Measurements from ENCODE around the gene CCDC6.

Gene CCDC6

GRCh38 chr10:59774451-59774850 is 131.9 kb downstream of the CCDC6 start:
- TF ChIP-seq SP1 (IDR thresholded peaks at IDR 0.05) (no peak), SUZ12 (IDR thresholded peaks at IDR 0.05) (no peak), L3MBTL2 (conservative IDR thresholded peaks at IDR 0.05) (no peak), ARNT (IDR thresholded peaks at IDR 0.05) (no peak), NFRKB (IDR thresholded peaks at IDR 0.05) (no peak), ZNF384 (IDR thresholded peaks at IDR 0.05) (no peak), HDGF (IDR thresholded peaks at IDR 0.05; ENCODE audit: borderline replicate concordance) (no peak), ELF4 (IDR thresholded peaks at IDR 0.05) (no peak), LEF1 (IDR thresholded peaks at IDR 0.05; ENCODE audit: borderline replicate concordance) (no peak), TARDBP (IDR thresholded peaks at IDR 0.05) (no peak), FOXK2 (IDR thresholded peaks at IDR 0.05) (no peak), PKNOX1 (IDR thresholded peaks at IDR 0.05) (no peak), CTBP1 (IDR thresholded peaks at IDR 0.05; ENCODE audit: borderline replicate concordance) (no peak), FOXA1 (IDR thresholded peaks at IDR 0.05) (no peak), FOXM1 (IDR thresholded peaks at IDR 0.05; ENCODE audit: borderline replicate concordance) (no peak), BHLHE40 (IDR thresholded peaks at IDR 0.05; ENCODE audit: borderline replicate concordance) (no peak)
- ChIA-PET CTCF (interaction anchor here (1.6 kb wide), 1 partner anchor 65 kb away, joined by 3 read pairs; the partner anchor contains the start of gene SLC16A9), POLR2A (no interaction called here)
- no peak for DNase-seq (ENCODE audit: extremely low spot score)

- CTCF ChIA-PET, result no interaction called here
- POLR2A ChIA-PET, result no interaction called here
- no peak for DNase-seq (ENCODE audit: extremely low spot score)
- TF ChIP-seq SP1 (IDR thresholded peaks at IDR 0.05) (no peak), NFRKB (IDR thresholded peaks at IDR 0.05) (no peak), ELF4 (IDR thresholded peaks at IDR 0.05) (no peak), CTBP1 (IDR thresholded peaks at IDR 0.05; ENCODE audit: borderline replicate concordance) (no peak), PKNOX1 (IDR thresholded peaks at IDR 0.05) (no peak), SUZ12 (IDR thresholded peaks at IDR 0.05) (no peak), TARDBP (IDR thresholded peaks at IDR 0.05) (no peak), ARNT (IDR thresholded peaks at IDR 0.05) (no peak), FOXK2 (IDR thresholded peaks at IDR 0.05) (no peak)
These were observed 133.3 kb downstream of the CCDC6 start for GRCh38 chr10:59773088-59773487.

- ChIA-PET CTCF (no interaction called here), POLR2A (no interaction called here)
- TF ChIP-seq CTBP1 (IDR thresholded peaks at IDR 0.05; ENCODE audit: borderline replicate concordance), result no peak
- no peak for TF ChIP-seq ARNT (IDR thresholded peaks at IDR 0.05)
- no peak for TF ChIP-seq ELF4 (IDR thresholded peaks at IDR 0.05)
- TF ChIP-seq HDGF (IDR thresholded peaks at IDR 0.05; ENCODE audit: borderline replicate concordance), result no peak
- no peak for TF ChIP-seq BHLHE40 (IDR thresholded peaks at IDR 0.05; ENCODE audit: borderline replicate concordance)
- no peak for TF ChIP-seq SP1 (IDR thresholded peaks at IDR 0.05)
- no peak for TF ChIP-seq FOXK2 (IDR thresholded peaks at IDR 0.05)
- TF ChIP-seq FOXM1 (IDR thresholded peaks at IDR 0.05; ENCODE audit: borderline replicate concordance), result no peak
- no peak for TF ChIP-seq TARDBP (IDR thresholded peaks at IDR 0.05)
- TF ChIP-seq ZNF384 (IDR thresholded peaks at IDR 0.05), result no peak
- TF ChIP-seq L3MBTL2 (conservative IDR thresholded peaks at IDR 0.05), result no peak
- TF ChIP-seq FOXA1 (IDR thresholded peaks at IDR 0.05), result no peak
- no peak for TF ChIP-seq NFRKB (IDR thresholded peaks at IDR 0.05)
- TF ChIP-seq SUZ12 (IDR thresholded peaks at IDR 0.05), result no peak
- TF ChIP-seq PKNOX1 (IDR thresholded peaks at IDR 0.05), result no peak
- no peak for TF ChIP-seq LEF1 (IDR thresholded peaks at IDR 0.05; ENCODE audit: borderline replicate concordance)
- DNase-seq (ENCODE audit: extremely low spot score), result no peak
These were observed 135.1 kb downstream of the CCDC6 start for GRCh38 chr10:59771162-59771807.

GRCh38 chr10:59770689-59771088 is 135.7 kb downstream of the CCDC6 start:
- ChIA-PET POLR2A (no interaction called here), CTCF (no interaction called here)
- no peak for DNase-seq (ENCODE audit: extremely low spot score)
- no peak for TF ChIP-seq SP1 (IDR thresholded peaks at IDR 0.05)
- TF ChIP-seq FOXM1 (IDR thresholded peaks at IDR 0.05; ENCODE audit: borderline replicate concordance), result no peak
- no peak for TF ChIP-seq CTBP1 (IDR thresholded peaks at IDR 0.05; ENCODE audit: borderline replicate concordance)
- no peak for TF ChIP-seq ARNT (IDR thresholded peaks at IDR 0.05)
- TF ChIP-seq ELF4 (IDR thresholded peaks at IDR 0.05), result no peak
- TF ChIP-seq FOXA1 (IDR thresholded peaks at IDR 0.05), result no peak
- no peak for TF ChIP-seq BHLHE40 (IDR thresholded peaks at IDR 0.05; ENCODE audit: borderline replicate concordance)
- no peak for TF ChIP-seq TARDBP (IDR thresholded peaks at IDR 0.05)
- TF ChIP-seq PKNOX1 (IDR thresholded peaks at IDR 0.05), result no peak
- TF ChIP-seq NFRKB (IDR thresholded peaks at IDR 0.05), result no peak
- TF ChIP-seq L3MBTL2 (conservative IDR thresholded peaks at IDR 0.05), result no peak
- no peak for TF ChIP-seq LEF1 (IDR thresholded peaks at IDR 0.05; ENCODE audit: borderline replicate concordance)
- TF ChIP-seq HDGF (IDR thresholded peaks at IDR 0.05; ENCODE audit: borderline replicate concordance), result no peak
- no peak for TF ChIP-seq SUZ12 (IDR thresholded peaks at IDR 0.05)
- no peak for TF ChIP-seq ZNF384 (IDR thresholded peaks at IDR 0.05)
- no peak for TF ChIP-seq FOXK2 (IDR thresholded peaks at IDR 0.05)

GRCh38 chr10:59762505-59762904 is 143.9 kb downstream of the CCDC6 start:
- no peak for TF ChIP-seq FOXM1 (IDR thresholded peaks at IDR 0.05; ENCODE audit: borderline replicate concordance)
- no peak for TF ChIP-seq TARDBP (IDR thresholded peaks at IDR 0.05)
- no peak for TF ChIP-seq ZNF384 (IDR thresholded peaks at IDR 0.05)
- no peak for TF ChIP-seq FOXK2 (IDR thresholded peaks at IDR 0.05)
- no peak for TF ChIP-seq SP1 (IDR thresholded peaks at IDR 0.05)
- no peak for TF ChIP-seq LEF1 (IDR thresholded peaks at IDR 0.05; ENCODE audit: borderline replicate concordance)
- no peak for TF ChIP-seq SUZ12 (IDR thresholded peaks at IDR 0.05)
- no peak for TF ChIP-seq NFRKB (IDR thresholded peaks at IDR 0.05)
- no peak for TF ChIP-seq ELF4 (IDR thresholded peaks at IDR 0.05)
- no peak for TF ChIP-seq FOXA1 (IDR thresholded peaks at IDR 0.05)
- TF ChIP-seq BHLHE40 (IDR thresholded peaks at IDR 0.05; ENCODE audit: borderline replicate concordance), result no peak
- TF ChIP-seq HDGF (IDR thresholded peaks at IDR 0.05; ENCODE audit: borderline replicate concordance), result no peak
- TF ChIP-seq L3MBTL2 (conservative IDR thresholded peaks at IDR 0.05), result no peak
- no peak for TF ChIP-seq PKNOX1 (IDR thresholded peaks at IDR 0.05)
- TF ChIP-seq ARNT (IDR thresholded peaks at IDR 0.05), result no peak
- no peak for TF ChIP-seq CTBP1 (IDR thresholded peaks at IDR 0.05; ENCODE audit: borderline replicate concordance)
- ChIA-PET CTCF (no interaction called here), POLR2A (no interaction called here)
- DNase-seq (ENCODE audit: extremely low spot score), result no peak

Measured in HEK293T (cell line).